Fibroblast of the aortic adventitia (primary cell): Measurements from ENCODE around the gene ZMYND8. TPM values are rescaled to one million over a fixed set of nuclear protein-coding genes. Genes with fewer than 3 reads are reported as not detected.
"Not testable (repeated sequence)": the region's sequence is repeated elsewhere in the genome, so short reads cannot be mapped to it uniquely, and the experiment has no call there.

Experiments
- DNase-seq: peaks from one replicate; pipeline ENCODE4 v3.0.0-alpha.2; 2010; ENCODE audit warnings: low read depth
- H3K4me3 ChIP-seq: 2 replicates; pipeline ENCODE4 v1.5.1; 2011; ENCODE audit warnings: low read depth, mild to moderate bottlenecking, control low read depth, low read length, moderate library complexity
- CTCF ChIP-seq: IDR thresholded peaks from 2 replicates; pipeline ENCODE4 v1.5.1; 2011; ENCODE audit warnings: mild to moderate bottlenecking, low read length, control low read depth, inconsistent platforms; ENCODE audit not compliant: insufficient read depth
- total RNA-seq: library from RNA; depleted of rRNA; stranded (reverse); fragments of >200 nt; gene quantifications from 2 replicates; pipeline ENCODE4 v1.2.3, GENCODE V29; 2012; ENCODE audit warnings: low replicate concordance

Gene ZMYND8
- total RNA-seq, 1 donor = 24.0 TPM

DNA sequence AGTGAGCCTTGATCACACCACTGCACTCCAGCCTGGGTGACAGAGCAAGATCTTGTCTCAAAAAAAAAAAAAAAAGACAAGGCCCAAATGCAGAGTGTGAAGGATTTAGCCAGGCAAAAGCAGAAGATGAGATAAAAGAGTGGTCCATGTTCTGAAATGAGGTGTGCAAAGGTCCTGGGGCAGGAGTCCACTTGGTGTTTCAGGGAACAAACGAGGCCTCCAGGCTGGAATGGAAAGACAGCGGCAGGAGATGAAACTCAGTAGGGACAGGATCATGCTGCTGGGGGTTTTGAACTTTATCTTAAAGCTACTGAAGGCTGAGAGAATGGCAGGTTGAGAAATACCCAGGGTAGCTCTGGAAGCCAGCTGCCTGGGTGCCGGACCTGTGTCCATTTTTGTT lies 178.2 kb downstream of the ZMYND8 start:
- H3K4me3 ChIP-seq = no peak overlapping the region
- no peak for DNase-seq
- no peak for TF ChIP-seq CTCF

- DNase-seq = not testable (repeated sequence)
These were observed 180.3 kb downstream of the ZMYND8 start for GRCh38 chr20:47176217-47176616.

DNA sequence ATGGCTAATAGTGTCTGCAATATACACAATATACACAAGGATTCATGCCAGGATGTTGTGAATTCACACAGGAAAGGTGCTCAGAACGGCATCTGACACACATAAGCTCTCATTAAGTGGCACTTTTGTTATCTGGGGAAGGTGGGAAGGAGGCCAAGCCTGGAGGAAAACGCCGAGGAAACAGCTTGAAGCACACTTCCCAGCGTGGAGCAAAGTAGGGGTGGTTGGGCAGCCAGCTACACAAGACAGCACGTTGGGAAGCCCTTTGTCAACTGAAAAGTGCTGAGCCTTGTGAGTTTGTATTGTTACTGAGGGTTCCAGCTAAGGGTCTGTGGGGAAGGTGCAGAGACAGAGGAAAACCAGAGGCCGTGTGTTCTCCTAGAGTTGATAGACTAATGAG lies 181.0 kb downstream of the ZMYND8 start:
- DNase-seq = no peak
- no peak for TF ChIP-seq CTCF

More at GRCh38 chr20:47176217-47176616, 180.3 kb downstream of the ZMYND8 start:
- H3K4me3 ChIP-seq = not testable (repeated sequence)

DNA sequence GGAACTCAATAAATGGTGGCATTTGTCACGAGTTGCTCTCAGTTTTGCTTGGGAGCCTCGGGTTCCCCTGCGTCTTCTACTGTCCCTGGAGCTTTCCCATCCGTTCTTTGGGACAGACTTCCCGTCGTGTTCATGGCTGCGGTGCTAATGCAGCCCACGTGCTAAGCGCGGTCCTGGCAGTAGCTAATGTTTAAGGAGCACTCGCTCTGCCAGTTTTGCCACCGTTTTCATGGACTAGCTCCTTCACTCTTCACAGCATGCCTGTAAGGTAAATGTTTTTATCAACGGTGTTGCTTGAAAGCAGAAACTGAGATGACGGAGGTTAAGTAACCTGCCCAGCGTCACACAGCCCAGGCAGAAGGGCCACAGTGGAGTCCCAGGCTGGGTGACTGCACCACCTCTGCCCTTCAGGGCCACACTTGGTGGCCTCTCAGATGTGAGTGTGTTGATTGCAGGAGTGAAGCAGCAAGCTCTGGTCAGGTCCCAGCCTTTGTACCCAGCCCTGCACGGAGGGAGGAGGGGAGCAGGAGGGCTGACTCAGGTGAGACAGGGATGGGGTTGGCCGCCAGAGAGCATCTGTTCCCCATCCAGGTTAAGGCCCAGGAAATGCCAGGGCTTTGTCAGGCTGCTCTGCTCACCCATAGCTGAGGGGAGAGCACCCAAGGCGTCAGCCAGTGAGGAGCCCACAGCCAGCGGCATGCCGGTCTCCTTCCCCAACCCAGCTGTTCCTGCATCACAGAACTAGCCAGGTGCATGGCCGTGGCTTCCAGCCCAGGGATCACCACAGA lies 181.8 kb downstream of the ZMYND8 start:
- TF ChIP-seq CTCF = no peak
- no peak for DNase-seq
- no peak overlapping the region for H3K4me3 ChIP-seq

More for the DNA sequence above, 181.0 kb downstream of the ZMYND8 start:
- no peak overlapping the region for H3K4me3 ChIP-seq

DNA sequence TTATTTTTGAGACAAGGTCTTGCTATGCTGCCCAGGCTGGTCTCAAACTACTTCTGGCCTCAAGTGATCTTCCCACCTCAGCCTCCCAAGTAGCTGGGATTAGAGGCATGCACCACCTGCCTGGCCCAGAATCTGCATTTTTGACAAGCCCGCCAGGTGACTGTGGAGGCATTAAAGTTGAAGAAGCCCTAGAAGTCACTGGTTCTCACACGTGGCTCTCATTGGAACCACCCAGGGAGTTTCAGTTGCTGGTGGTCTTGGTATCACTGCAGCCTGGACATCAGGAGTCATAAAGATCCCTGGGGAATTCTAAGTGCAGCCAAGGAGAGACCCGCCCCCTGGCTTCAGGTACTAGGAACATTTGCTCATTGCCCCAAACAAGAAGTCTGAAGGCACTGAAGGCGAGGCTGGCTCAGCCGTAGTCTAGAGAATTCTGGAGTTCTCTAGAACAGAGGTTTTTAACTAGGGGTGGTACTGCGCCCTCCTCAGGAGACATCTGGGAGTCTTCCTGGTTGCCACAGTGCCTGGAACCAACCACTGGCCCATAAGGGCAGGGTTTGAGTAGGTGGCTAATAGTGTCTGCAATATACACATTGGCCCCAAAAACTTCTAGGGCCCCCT lies 182.8 kb downstream of the ZMYND8 start:
- no peak for TF ChIP-seq CTCF
- DNase-seq = no peak
- H3K4me3 ChIP-seq = no peak overlapping the region

DNA sequence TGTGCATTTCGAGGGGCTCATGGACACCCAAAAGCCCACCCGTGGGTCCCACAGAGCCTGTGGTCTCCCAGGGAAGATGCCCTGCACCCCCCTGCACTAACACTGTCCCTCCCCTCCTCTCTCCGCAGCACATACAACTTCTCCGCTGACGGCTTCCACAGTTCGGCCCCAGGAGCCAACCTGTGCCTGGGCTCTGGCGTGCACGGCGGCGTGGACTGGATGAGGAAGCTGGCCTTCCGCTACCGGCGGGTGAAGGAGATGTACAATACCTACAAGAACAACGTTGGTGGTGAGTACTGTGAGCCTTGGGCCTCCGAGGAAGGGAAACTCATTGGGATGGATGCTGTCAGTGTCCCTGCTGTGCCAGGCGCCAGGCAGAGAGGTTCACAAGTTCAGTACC lies 183.9 kb downstream of the ZMYND8 start:
- TF ChIP-seq CTCF = no peak
- no peak for DNase-seq
- no peak overlapping the region for H3K4me3 ChIP-seq

DNA sequence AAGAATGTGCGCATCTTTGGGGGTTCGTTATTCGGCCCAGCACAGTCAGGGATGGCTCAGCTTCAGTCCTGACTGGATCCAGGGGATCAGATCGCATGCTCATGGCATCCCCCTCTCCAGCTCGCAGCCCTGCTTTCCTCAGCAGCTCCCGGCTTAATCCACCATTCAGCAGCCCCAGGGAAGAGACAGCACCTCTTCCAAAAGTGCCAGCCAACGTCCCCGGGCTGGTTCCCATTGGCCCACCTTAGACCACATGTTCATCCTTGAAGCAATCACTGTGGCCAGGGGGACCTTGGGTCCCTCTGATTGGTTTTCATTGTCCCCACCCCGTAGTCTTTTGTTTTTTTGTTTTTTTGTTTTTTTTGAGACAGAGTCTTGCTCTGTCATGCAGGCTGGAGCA lies 188.7 kb downstream of the ZMYND8 start:
- no peak overlapping the region for H3K4me3 ChIP-seq
- TF ChIP-seq CTCF = no peak
- no peak for DNase-seq
